Measurements from ENCODE around the gene PPP1R9A.

DNA sequence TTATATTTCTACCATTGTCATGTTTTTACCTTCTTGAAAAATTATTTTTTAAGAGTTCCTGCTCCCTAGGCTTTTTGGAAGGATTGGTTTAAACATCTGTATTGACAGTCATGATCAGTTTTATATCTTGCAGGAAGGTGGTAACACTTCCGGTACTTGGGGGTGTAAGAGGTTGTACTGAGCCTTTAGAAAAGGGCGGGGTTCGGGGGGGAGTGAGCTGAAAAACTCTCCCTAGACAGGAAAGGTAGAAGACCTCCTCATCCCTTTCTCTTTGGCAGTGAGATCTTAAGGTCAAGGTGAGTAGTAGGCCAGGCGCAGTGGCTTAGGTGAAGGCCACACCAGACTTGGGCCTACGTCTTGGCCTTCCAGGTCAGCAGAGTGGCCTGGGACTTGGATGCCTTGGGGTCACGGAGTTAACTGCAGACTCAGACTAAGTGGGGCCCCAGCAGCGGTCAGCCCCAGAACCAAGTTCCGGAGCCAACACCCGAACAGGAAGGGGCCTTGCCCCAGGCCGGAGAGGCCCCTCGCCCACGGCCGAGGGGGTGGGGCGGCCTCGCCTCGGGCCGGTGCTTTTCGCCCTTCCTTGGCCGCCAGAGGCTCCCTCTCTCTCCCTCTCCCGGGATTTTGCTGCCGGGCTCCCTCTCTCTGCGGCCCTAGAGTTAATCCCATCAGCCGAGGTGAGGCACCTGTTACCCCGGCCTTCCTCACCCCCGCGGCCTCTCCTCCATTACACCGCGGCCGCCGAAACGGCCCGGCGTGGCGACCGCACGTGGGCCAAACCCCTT lies at the start of gene PPP1R9A:
- TF ChIP-seq CTCF (conservative IDR thresholded peaks at IDR 0.05) (peak; percentile 39), ZFX (IDR thresholded peaks at IDR 0.05) (peak; percentile 76)
